Heart right ventricle (tissue), 16 donors: ENCODE measurements around the gene ILK. TPM values are rescaled to one million over a fixed set of nuclear protein-coding genes. Genes with fewer than 3 reads are reported as not detected.
A peak's percentile ranks its signal among the peaks of the same experiment; 100 is the strongest.

Source experiments
- ATAC-seq, 8 donors: fragments of 200-7000 bp; cut with Tn5 transposase; one replicate each; pipeline ENCODE4 v1.9.1; 2020; ENCODE audit warnings: mild to moderate bottlenecking in 8 of 8, moderate library complexity in 8 of 8, moderate number of reproducible peaks in 1 of 8
- DNase-seq, 2 donors: peaks; one replicate each; pipeline ENCODE4 v3.0.0-alpha.2; 2020
- H3K27ac ChIP-seq, 10 donors: fragments of 200-600 bp; sonication (generic) in 2 of 10; one replicate each; pipeline versions ENCODE4 v1.5.0 to v1.8.0; 2020 to 2022; ENCODE audit warnings: mild to moderate bottlenecking in 3 of 10
- H3K27me3 ChIP-seq, 7 donors: fragments of 200-600 bp; one replicate each; pipeline ENCODE4 v1.8.0; 2021 to 2022; ENCODE audit warnings: mild to moderate bottlenecking in 2 of 7
- H3K36me3 ChIP-seq, 9 donors: fragments of 200-600 bp; sonication (generic) in 1 of 9; one replicate each; pipeline versions ENCODE4 v1.5.0 to v1.8.0; 2020 to 2022; ENCODE audit warnings: mild to moderate bottlenecking in 2 of 9
- H3K4me1 ChIP-seq, 9 donors: fragments of 200-600 bp; sonication (generic) in 1 of 9; one replicate each; pipeline versions ENCODE4 v1.5.0 to v1.8.0; 2020 to 2022; ENCODE audit warnings: mild to moderate bottlenecking in 4 of 9
- H3K4me3 ChIP-seq, 10 donors: fragments of 200-600 bp; sonication (generic) in 2 of 10; one replicate each; pipeline versions ENCODE4 v1.5.0 to v1.8.0; 2020 to 2022; ENCODE audit warnings: mild to moderate bottlenecking in 7 of 10, moderate library complexity in 2 of 10
- H3K9me3 ChIP-seq, 11 donors: fragments of 200-600 bp in 10 of 11; sonication (generic) in 2 of 11; one replicate each; pipeline versions ENCODE4 v1.5.0 to v1.8.0; 2013 to 2022; ENCODE audit warnings: mild to moderate bottlenecking in 2 of 11, control low read depth in 1 of 11, moderate library complexity in 1 of 11
- CTCF ChIP-seq, 9 donors: fragments of 200-600 bp; sonication (generic) in 2 of 9; IDR thresholded peaks; one replicate each; pipeline versions ENCODE4 v1.5.0 to v1.8.0; 2021 to 2022; ENCODE audit warnings: antibody characterized with exemption in 9 of 9, mild to moderate bottlenecking in 5 of 9, moderate library complexity in 1 of 9
- WGBS, 2 donors: extraction: QIAGEN DNeasy Blood & Tissue Kit; methylation state at CpG; one replicate each; pipeline ENCODE4 v1.1.7; 2013; ENCODE audit warnings: inconsistent platforms in 1 of 2; 5-methylcytosine and 5-hydroxymethylcytosine counted together
- intact Hi-C, 10 donors: fragments of 100-400 bp; cut with DNase I; formaldehyde crosslinking; loops; one replicate each; pipeline versions ENCODE4 v1.11.1 to v1.14.2; 2022
- long read RNA-seq, 3 donors: library from polyadenylated mRNA; unstranded; transcript quantifications; one replicate each; pipeline ENCODE4 v2.0.0, GENCODE V29; 2020 to 2021
- polyA plus RNA-seq, 2 donors: library from polyadenylated mRNA; stranded (reverse); fragments of 200-250 nt; gene quantifications; one replicate each; pipeline ENCODE4 v1.2.3, GENCODE V29; 2013
- total RNA-seq, 10 donors: library from RNA; stranded (reverse); fragmentation: NEBNext Ultra II Directional in 3 of 10; extraction: Animal tissue kit (Norgen Biotek cat#: 25700) in 3 of 10; gene quantifications; one replicate each; pipeline versions ENCODE4 v1.2.1 to v1.2.4, GENCODE V29; 2021 to 2023
- donor health status: Arrhythmogenic right ventricular cardiomyopathy.
- donor health status: ischemic (EF 13 %, LVEDD 7.1; RV severe dilation, severe dysfunction).
- donor health status: healthy with polysubstance abuse.
- donor health status: DM: no; HTN: yes; CAD: no.
- donor health status: DM: no; HTN: no; CAD: no.
- donor health status: ischemic (EF 25% LVEDD 6.9; RV normal size, moderate dysfunction).
- donor health status: ischemic (EF 25% LVEDD 5.7; RV mildly dilated, moderate dysfunction).
- donor health status: healthy.
- donor health status: DM: yes; HTN: yes; CAD: no.
- donor health status: Ischemic cardiomyopathy.
- donor health status: ischemic (EF 35%, LVEDD 5.7; RV mildly dilated, moderate dysfunction).
- donor health status: nonischemic (EF 11% LVEDD 7.7; RV severe dilation, severe dysfunction).
- donor health status: DM: yes; HTN: yes; CAD: no.
- donor health status: PGD.
- donor health status: ischemic (EF 29% LVEDD 5.4; RV normal size, mild dysfunction).
- donor health status: nonischemic (EF 23%, LVEDD 6.1; RV moderate dilation, normal function).

The ILK gene
- total RNA-seq (100 to 1,000 TPM; 150 to 247 (median 204) TPM), polyA plus RNA-seq (100 to 1,000 TPM; 213 to 244 TPM)
- long read RNA-seq, donor 1, transcript ILK-201 (13 exons, 1,802 nt), result minor isoform, 85 of 431 reads
- long read RNA-seq, donor 1, transcript ILK-202 (12 exons, 2,074 nt), result minor isoform, 13 of 431 reads
- long read RNA-seq, donor 1, transcript ILK-203 (13 exons, 1,692 nt), result major isoform, 289 of 431 reads
- long read RNA-seq, donor 1, partial matches to known transcripts, result 21 of 431 reads
- long read RNA-seq, donor 1, other reads (novel, unspliced or antisense), result 20 of 431 reads
- long read RNA-seq, donor 2, transcript ILK-203 (13 exons, 1,692 nt), result major isoform, 389 of 570 reads
- long read RNA-seq, donor 2, transcript ILK-201 (13 exons, 1,802 nt), result minor isoform, 90 of 570 reads
- long read RNA-seq, donor 2, transcript ILK-202 (12 exons, 2,074 nt), result minor isoform, 13 of 570 reads
- long read RNA-seq, donor 2, partial matches to known transcripts, result 41 of 570 reads
- long read RNA-seq, donor 2, other reads (novel, unspliced or antisense), result 34 of 570 reads
- long read RNA-seq, donor 3, transcript ILK-203 (13 exons, 1,692 nt), result major isoform, 814 of 1,215 reads
- long read RNA-seq, donor 3, transcript ILK-212 (12 exons, 1,617 nt), result minor isoform, 7 of 1,215 reads
- long read RNA-seq, donor 3, transcript ILK-201 (13 exons, 1,802 nt), result minor isoform, 249 of 1,215 reads
- long read RNA-seq, donor 3, transcript ILK-202 (12 exons, 2,074 nt), result minor isoform, 49 of 1,215 reads
- long read RNA-seq, donor 3, partial matches to known transcripts, result 27 of 1,215 reads
- long read RNA-seq, donor 3, other reads (novel, unspliced or antisense), result 65 of 1,215 reads

- Histone ChIP-seq H3K27me3 (no peaks in the 10 kb centered on the region), H3K9me3 (no peaks in the 10 kb centered on the region), H3K36me3 (peaks cover 0 to 51% (median 31%) of the 10 kb centered on the region in 9 donors), H3K4me1 (peaks cover 15 to 80% (median 69%) of the 10 kb centered on the region in 9 donors), H3K4me3 (peak within 1 kb of the TSS; percentile 63 to 97 (median 82)), H3K27ac (peak within 1 kb of the TSS; percentile 93 to 99 (median 97))
- intact Hi-C loops, result loop anchor here in 7 of 10 donors (1.0 to 10.0 kb wide), 9 partner anchors 56 to 121 kb away; partner anchors contain the start of genes MRPL17 (in 5 of the 7), ARFIP2 (in 2 of the 7) and TIMM10B (in 2 of the 7)
- DNase-seq (peak; percentile 92 to 93), ATAC-seq (peak; percentile 85 to 94 (median 92))
- 0 to 1% methylated on average over 68 to 72 of the region's 72 CpGs for WGBS, 2 donors
- TF ChIP-seq CTCF (IDR thresholded peaks at IDR 0.05), result peak in 6 of 9 donors; percentile 13 to 64 (median 43)
Observed at GRCh38 chr11:6603287-6604080, at the start of gene ILK, which contains the start of gene RRP8. ILK (plus strand) TSS chr11:6603774; CDS start chr11:6604272, 498 bp downstream. RRP8 (minus strand) TSS chr11:6603616; CDS start chr11:6603502, 114 bp downstream.

- no peak overlapping the region for H3K4me3 ChIP-seq
- no peak for TF ChIP-seq CTCF (IDR thresholded peaks at IDR 0.05)
- no peaks in the 10 kb centered on the region for H3K9me3 ChIP-seq
- no peaks in the 10 kb centered on the region for H3K27me3 ChIP-seq
- no peak for DNase-seq
- no peak for ATAC-seq
- 84 to 86% methylated on average over 5 of the region's 5 CpGs for WGBS, 2 donors
- H3K36me3 ChIP-seq, result peaks cover 0 to 4% (median 0%) of the 10 kb centered on the region in 9 donors
- H3K27ac ChIP-seq, result no peak overlapping the region
- intact Hi-C loops, result no loop called here
- peaks cover 0 to 10% (median 0%) of the 10 kb centered on the region in 9 donors for H3K4me1 ChIP-seq
Observed at GRCh38 chr11:6554828-6555706, 48.5 kb upstream of the ILK start.

GRCh38 chr11:6556139-6556949, 47.2 kb upstream of the ILK start:
- intact Hi-C loops, result no loop called here
- peak in 3 of 8 donors; percentile 10 to 21 (median 20) for ATAC-seq

More at GRCh38 chr11:6556139-6556949, 47.2 kb upstream of the ILK start:
- Histone ChIP-seq H3K27ac (no peak overlapping the region), H3K4me1 (peaks cover 0 to 10% (median 0%) of the 10 kb centered on the region in 9 donors), H3K4me3 (no peak overlapping the region), H3K36me3 (peaks cover 0 to 4% (median 0%) of the 10 kb centered on the region in 9 donors), H3K9me3 (no peaks in the 10 kb centered on the region), H3K27me3 (no peaks in the 10 kb centered on the region)
- no peak for DNase-seq
- no peak for TF ChIP-seq CTCF (IDR thresholded peaks at IDR 0.05)
- WGBS, 2 donors, result 77 to 78% methylated on average over 11 of the region's 11 CpGs
